ENCODE results near the gene TJAP1. TPM values are rescaled to one million over a fixed set of nuclear protein-coding genes. Genes with fewer than 3 reads are reported as not detected.

Gene TJAP1
- total and polyA plus RNA-seq, 2 donors (not counting 3 experiments of a cell fraction or from before 2014, with no cell fraction given) = 28.4 to 31.8 TPM

DNA sequence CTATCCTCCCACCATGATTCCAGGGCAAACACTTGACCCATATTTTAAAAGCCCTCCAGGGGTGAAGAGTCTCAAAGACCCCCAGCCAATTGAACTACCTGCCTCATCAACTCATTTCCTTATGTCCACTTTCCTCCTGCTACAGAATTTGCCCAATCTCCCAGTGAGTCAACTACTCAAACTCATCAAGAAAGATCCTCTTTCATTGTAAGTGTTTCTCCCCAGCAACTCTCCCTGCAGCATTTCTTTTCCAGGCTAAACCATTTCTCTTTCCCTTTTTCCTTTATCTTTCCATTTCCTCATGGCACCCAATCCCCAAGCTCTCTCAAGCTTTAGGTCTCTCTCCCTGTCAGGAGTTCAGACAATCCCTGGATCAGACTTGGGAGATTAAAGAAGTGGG is 23.5 kb upstream of the TJAP1 start:
- H3K4me2 ChIP-seq (ENCODE audit: insufficient read depth, low read length) = no peak overlapping the region
- H3K9ac ChIP-seq (replicated peaks; ENCODE audit: extremely low read depth, insufficient read depth, low read length) = no peak overlapping the region
- H3K4me3 ChIP-seq (replicated peaks in 1 of 3; ENCODE audit: insufficient read depth in 1 of 3, low read depth in 1 of 3, low read length in 3 of 3) = no peak overlapping the region
- H3K36me3 ChIP-seq (ENCODE audit: control insufficient read depth in 2 of 2, extremely low read depth in 1 of 2, insufficient read depth in 2 of 2, low read length in 2 of 2) = peaks cover 0 to 16% of the 10 kb centered on the region in 2 experiments
- TF ChIP-seq FOS (IDR thresholded peaks at IDR 0.05; ENCODE audit: borderline replicate concordance, insufficient read depth, low read length) (no peak), MYC (IDR thresholded peaks at IDR 0.05; ENCODE audit: low read depth, low read length) (no peak), EZH2 (IDR thresholded peaks at IDR 0.05; ENCODE audit: borderline replicate concordance, low read depth, low read length, severe bottlenecking) (no peak), GATA2 (IDR thresholded peaks at IDR 0.05; ENCODE audit: insufficient read depth, insufficient read length, low read depth, low read length) (no peak), POLR2A (IDR thresholded peaks at IDR 0.05; ENCODE audit: low read depth, low read length) (no peak), JUN (IDR thresholded peaks at IDR 0.05; ENCODE audit: borderline replicate concordance, insufficient read depth, insufficient read length, low read depth) (no peak), POLR2AphosphoS5 (IDR thresholded peaks at IDR 0.05; ENCODE audit: insufficient read depth, low read depth, low read length) (no peak)
- TF ChIP-seq, protein P1, sequence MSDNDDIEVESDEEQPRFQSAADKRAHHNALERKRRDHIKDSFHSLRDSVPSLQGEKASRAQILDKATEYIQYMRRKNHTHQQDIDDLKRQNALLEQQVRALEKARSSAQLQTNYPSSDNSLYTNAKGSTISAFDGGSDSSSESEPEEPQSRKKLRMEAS (IDR thresholded peaks at IDR 0.05; ENCODE audit: insufficient read depth, insufficient read length) = no peak
- TF ChIP-seq, protein P2, sequence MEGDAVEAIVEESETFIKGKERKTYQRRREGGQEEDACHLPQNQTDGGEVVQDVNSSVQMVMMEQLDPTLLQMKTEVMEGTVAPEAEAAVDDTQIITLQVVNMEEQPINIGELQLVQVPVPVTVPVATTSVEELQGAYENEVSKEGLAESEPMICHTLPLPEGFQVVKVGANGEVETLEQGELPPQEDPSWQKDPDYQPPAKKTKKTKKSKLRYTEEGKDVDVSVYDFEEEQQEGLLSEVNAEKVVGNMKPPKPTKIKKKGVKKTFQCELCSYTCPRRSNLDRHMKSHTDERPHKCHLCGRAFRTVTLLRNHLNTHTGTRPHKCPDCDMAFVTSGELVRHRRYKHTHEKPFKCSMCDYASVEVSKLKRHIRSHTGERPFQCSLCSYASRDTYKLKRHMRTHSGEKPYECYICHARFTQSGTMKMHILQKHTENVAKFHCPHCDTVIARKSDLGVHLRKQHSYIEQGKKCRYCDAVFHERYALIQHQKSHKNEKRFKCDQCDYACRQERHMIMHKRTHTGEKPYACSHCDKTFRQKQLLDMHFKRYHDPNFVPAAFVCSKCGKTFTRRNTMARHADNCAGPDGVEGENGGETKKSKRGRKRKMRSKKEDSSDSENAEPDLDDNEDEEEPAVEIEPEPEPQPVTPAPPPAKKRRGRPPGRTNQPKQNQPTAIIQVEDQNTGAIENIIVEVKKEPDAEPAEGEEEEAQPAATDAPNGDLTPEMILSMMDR (IDR thresholded peaks at IDR 0.05; ENCODE audit: extremely low read depth in 1 of 2, insufficient read depth in 1 of 2, low read depth in 1 of 2, low read length in 2 of 2) = no peak
- BruUV-seq (replicated peaks) = no TSS peak
- ChIA-PET POLR2A (no interaction called here), CTCF (interaction anchor here (1.0 to 21.3 kb wide), 4 partner anchors 17 to 625 kb away, joined by 3 to 289 read pairs (median 4); partner anchors contain the start of genes LRRC73 and YIPF3)
- H3K27me3 ChIP-seq (ENCODE audit: control insufficient read depth in 2 of 2, insufficient read depth in 2 of 2, low read length in 2 of 2) = peaks cover 6 to 17% of the 10 kb centered on the region in 2 experiments
- H4K20me1 ChIP-seq (replicated peaks; ENCODE audit: control insufficient read depth, extremely low read depth, insufficient read depth, low read length) = no peaks in the 10 kb centered on the region
- H3K27ac ChIP-seq (ENCODE audit: insufficient read depth, low read depth, low read length) = no peak overlapping the region
- H3K9me3 ChIP-seq (replicated peaks; ENCODE audit: control insufficient read depth, insufficient read depth, low read length) = no peaks in the 10 kb centered on the region
- H3K9me1 ChIP-seq (replicated peaks; ENCODE audit: control insufficient read depth, extremely low read depth, insufficient read depth, low read length) = no peaks in the 10 kb centered on the region
- dilution Hi-C loops (cut with MboI; ENCODE audit: extremely low pct_ligation_motif_present, low sequenced_read_pairs) = no loop called here
- FAIRE-seq = no peak
- intact Hi-C loops (cut with micrococcal nuclease) = loop anchor here (1.0 to 2.0 kb wide), 3 partner anchors 23 to 52 kb away; partner anchors contain the start of gene TJAP1
- H3K4me1 ChIP-seq (ENCODE audit: control insufficient read depth, extremely low read depth, insufficient read depth, low read length) = peaks cover 9% of the 10 kb centered on the region
- no peak for DNase-seq (ENCODE audit: low read depth, low spot score)
- no peak overlapping the region for H2AFZ ChIP-seq (ENCODE audit: low read depth, low read length)
- H3K79me2 ChIP-seq (ENCODE audit: control insufficient read depth, insufficient read depth, low read length) = no peaks in the 10 kb centered on the region
